GM21723 (cell line): ENCODE data around the gene INSRR.

Experiments
- ATAC-seq: cut with Tn5 transposase; IDR thresholded peaks from one replicate; pipeline ENCODE4 v1.9.1; 2021; ENCODE audit warnings: mild to moderate bottlenecking, moderate library complexity; ENCODE audit not compliant: unreplicated experiment

Gene INSRR

DNA sequence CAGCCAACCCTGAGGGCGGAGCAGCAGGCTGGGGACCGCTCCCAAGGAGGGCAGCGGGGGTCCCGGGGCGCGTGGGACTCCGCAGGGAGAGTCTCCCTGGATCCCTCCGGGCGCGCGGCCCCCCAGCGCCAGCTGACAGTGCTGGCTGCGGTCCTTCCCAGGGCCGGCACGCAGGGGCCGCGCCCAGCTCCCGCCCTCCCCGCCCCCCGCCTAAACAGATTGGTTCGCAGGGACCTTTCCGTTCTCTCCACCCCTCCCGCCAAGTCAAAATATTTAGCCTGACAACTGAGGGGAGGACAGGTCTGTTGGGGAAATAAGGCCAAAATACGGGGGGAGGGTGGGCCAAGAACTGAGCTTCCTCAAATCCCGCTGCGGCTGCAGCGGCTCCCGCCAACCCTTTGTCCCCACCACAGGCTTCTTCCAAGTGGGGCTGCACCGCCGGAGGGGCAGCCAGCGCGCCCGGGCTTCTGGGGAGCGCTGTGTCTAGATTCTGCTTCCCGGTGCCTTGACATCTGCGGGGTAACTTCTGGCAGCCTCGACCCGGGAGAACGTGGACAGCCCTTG, at the start of gene INSRR:
Gene INSRR (minus strand): TSS at position 159 of the 564 bp plus-strand sequence. CDS start 496 bp downstream, outside the sequence.
- ATAC-seq = no peak

DNA sequence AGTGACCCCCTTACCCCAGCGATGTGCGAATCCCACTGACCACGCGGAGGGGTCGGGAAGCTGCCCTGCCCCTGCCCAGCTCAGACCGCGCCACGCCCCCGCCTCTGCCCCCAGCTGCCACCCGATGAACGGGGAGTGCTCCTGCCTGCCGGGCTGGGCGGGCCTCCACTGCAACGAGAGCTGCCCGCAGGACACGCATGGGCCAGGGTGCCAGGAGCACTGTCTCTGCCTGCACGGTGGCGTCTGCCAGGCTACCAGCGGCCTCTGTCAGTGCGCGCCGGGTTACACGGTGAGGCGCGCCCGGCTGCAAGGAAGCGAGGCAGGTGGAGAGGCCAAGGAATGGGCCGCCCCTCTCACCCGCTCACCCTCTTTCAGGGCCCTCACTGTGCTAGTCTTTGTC, 49.6 kb upstream of the INSRR start:
- ATAC-seq = no peak

DNA sequence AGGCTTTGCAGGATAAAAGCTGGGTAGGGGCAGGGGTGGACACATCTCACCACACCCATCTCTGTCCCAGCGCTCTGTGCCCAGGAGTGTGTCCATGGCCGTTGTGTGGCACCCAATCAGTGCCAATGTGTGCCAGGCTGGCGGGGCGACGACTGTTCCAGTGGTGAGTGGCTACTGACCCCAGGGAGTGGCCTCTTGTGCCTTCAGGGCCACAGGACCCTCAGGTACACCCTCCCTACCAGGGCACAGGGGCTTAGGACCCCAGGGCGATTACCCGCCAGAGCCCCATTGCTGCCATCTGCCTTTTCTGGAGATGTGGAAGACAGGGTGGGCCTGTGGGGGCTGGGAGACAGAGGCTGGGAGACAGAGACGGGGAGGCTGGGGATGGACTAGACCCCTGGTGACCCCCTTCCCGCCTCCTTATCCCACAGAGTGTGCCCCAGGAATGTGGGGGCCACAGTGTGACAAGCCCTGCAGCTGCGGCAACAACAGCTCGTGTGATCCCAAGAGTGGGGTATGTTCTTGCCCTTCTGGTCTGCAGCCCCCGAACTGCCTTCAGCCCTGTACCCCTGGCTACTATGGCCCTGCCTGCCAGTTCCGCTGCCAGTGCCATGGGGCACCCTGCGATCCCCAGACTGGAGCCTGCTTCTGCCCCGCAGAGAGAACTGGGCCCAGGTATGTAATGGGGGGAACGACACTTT, 47.4 kb upstream of the INSRR start:
- ATAC-seq = no peak

DNA sequence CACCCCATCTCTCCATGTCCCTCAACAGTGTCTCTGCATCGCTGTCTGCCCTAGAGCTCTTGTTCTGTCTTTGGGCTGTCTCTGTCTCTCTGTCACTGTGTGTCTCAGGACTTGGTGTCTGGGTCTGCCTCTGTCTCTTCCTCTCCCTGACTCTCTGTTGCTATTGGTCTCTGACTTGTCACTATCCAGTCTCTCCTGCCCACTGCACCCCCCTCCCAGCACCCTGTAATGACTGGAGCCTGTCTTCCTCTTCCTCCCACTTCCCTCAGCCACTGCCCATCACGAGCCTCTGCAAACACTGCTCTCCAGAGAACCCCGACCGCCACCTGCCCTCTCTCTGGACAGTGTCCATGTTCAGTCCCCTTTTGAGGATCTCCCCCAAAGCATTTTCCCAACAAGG, 46.7 kb upstream of the INSRR start:
- ATAC-seq = no peak

DNA sequence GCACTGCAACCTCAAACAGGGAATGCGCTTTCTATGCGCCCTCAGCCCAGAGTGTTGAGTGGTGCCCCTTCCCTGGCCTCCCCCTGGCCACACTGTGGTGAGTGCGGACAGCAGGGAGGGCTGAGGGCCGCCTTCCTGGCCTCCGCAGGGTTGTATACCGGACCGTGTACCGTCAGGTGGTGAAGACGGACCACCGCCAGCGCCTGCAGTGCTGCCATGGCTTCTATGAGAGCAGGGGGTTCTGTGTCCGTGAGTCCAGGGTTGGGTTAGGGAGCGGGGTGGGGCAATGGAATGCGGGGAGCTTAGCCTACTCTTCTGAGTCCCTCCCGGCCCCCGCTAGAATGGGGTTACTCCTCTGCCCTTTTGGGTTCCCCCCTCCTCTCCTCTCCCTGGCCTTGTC, 46.3 kb upstream of the INSRR start:
- ATAC-seq = no peak

DNA sequence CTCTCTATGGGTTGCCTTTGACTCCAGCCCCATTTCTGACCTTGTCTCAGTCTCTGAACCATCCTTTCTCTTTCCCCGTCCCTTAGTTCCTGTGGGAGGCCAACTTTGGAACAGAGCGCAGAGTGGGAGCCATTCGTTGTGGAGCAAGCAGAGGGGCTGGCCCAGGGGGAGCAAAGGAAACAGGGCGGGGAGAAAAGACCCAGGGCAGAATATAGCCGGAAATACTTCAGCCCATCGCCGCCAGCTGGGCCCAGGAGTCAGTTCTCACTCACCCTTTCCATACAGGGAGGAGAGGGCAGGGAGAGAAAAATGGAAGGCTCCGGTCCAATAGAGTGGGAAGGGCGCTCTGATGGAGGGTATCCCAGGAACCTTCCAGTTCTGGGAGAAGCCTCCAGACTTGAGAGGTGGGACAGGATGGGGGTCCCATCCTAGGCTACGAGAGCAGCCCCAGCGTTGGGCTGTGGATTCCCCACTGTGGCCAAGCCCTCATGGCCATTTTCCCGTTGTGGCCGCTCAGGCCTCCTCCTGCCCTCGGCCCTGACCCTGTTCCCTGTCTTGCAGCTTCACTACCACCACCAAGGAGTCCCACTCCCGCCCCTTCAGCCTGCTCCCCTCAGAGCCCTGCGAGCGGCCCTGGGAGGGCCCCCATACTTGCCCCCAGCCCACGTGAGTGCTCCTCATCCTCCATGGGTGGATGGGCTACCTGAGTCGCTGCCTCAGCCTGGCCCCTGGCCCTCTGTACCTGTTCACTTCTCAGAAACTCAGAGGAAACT, 45.5 kb upstream of the INSRR start:
- ATAC-seq = no peak

DNA sequence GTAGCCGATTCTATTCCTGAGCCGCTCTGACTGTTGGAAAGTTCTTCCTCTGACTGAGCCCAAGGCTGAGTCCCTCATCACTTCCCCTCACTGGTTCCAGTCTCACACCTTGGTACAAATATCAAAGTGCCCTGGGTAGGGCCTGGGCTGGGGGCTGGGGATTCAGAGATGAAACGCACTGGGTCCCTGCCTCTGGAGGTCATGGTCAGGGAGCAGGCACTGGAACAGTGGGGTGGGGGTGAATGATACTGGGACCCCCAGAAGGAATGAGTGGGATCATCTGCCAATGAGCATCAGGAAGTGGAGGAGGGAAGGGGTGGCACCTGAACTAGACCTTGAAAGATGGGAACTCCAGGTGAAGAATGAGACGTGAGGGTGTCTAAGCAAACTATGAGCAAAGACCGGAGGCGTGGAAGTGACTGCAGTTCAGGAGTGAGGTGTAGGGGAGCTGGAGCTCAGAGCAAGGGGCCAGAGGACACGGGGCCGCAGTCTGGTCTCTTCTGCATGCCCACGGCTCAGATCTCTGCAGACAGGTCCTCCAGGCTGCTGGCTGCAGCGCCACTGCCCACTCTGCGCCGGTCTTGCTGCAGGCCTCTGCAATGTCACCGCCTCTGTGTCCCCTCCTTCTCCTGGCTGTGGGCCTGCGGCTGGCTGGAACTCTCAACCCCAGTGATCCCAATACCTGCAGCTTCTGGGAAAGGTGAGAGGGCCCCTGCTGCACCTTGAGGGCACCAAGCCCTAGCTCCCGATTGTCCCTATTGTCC, 44.6 kb upstream of the INSRR start:
- no peak for ATAC-seq

DNA sequence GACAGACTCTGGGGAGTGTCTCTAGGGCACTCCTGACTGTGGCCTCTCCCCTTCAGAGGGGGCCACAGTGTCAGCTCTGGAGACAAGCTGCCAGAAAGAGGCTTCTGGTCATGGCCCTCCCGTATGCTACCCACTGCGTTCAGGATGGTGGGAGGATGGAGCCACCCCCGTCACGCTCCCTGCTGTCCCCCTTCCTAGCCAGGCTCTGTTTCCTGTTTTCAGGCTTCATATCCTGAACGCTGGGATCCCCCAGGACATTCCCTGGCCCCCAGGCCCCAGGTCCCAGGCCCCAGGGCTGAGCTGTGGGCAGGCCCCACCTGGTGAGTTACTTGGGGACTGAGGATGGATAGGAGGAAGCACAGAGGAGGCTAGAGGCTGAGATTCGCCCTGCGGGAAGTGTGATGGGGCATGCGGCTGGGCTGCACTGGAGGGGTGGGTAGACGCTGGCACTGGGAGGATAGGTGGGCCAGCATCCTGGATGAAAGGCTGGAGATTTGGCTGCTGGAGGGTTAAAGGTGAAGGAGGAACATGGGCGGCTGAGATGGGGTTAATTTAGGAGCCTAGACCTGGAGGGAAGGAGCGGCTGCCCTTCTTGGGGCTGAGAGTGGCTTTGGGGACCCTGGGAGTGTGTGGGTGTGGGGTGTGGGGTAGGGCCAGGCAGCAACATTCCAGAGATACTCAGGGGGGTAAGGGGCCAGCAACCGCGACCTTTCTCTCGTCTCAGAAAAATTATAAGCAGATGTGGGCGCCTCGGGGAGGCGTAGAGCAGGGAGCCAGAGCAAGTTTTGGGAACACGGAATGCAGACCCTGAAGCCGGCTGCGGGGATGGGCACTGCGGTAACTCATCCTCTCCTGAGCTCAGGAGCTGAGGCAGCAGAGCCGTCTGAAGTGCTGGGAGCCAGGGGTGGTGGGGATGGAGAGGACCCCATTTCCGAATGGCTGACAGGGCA, 43.3 kb upstream of the INSRR start:
- no peak for ATAC-seq

DNA sequence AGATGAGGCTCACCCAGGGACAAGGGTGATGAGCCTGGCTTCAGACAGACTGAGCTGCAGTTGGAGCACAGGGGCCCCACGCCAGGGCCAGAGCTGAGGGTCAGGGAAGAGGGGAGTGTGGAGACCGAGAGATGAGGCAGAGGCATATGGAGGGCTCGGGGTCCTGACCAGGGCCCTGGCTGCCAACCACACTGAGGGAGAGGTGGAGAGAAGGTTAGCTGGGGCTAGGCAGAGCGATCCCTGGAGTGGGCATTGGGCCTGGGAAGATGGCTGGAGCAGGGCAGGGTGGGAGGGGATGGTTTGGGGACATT, 42.6 kb upstream of the INSRR start:
- no peak for ATAC-seq

DNA sequence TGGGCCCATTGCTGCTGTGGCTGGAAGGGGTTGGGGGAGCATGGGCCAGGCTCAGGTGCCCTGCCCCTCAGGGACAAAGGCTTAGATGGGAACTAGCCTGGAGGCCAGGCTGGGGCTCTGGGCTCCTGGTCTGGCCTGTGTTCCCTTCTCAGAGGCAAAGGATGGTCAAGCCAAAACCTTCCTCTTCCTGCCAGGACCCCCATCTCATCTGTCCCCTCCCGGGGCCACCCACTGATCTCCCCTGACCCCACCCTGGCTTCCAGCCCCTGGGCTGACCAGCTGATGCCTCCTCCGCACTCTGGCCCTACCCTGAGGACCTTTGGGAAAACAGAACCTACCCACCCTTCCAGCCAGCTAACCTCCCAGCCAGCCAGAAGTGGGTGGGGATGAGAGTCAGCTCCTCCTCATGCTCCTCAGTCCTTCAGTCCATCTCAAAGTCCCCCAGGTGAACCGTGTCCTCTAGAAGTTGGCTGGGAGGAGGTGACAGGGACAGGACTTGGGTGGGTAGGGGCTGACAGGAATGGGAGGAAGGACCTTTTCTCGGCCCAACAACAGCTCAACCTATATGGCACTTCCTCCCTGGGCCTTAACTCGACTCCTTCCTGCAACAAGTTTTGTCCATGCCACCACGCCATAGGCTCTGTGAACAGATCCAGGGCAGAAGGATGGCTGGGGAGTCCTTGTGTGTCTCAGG, 42.1 kb upstream of the INSRR start:
- ATAC-seq = no peak

DNA sequence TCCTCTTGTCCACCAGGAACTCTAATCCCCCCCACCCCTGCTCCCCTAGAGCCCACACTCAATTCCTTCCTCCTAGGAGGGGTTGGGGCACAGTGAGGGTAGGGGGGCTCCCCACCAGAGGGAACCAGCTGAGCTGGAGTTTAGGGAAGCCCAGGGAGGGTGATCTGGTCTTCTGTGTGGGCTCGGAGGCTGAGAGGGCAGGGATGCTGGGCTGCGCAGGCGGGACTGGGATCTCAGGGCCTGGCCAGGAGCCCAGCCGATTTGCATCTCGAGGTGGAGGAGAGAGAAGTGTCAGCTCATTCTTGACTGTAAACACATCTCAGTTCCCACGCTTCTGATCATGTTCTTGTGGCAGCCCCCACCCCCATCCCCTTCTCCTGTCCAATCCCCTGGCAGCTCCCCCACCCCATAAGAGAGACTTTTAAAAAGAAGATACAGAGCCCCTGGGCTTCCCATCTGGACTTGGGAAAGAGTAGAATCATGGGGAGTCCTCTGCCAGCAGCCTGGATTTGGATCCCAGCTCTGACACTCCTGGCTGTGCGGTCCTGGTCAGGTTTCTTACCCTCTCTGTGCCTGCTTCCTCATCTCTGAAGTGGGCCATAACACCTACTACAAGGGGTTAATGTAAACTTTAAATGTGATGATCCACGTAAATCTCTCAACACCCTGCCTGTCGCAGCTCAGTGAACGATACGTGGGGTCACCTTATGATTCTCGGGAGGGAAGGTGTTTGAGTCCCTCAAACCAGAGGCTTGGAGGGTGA, 41.2 kb upstream of the INSRR start:
- no peak for ATAC-seq

DNA sequence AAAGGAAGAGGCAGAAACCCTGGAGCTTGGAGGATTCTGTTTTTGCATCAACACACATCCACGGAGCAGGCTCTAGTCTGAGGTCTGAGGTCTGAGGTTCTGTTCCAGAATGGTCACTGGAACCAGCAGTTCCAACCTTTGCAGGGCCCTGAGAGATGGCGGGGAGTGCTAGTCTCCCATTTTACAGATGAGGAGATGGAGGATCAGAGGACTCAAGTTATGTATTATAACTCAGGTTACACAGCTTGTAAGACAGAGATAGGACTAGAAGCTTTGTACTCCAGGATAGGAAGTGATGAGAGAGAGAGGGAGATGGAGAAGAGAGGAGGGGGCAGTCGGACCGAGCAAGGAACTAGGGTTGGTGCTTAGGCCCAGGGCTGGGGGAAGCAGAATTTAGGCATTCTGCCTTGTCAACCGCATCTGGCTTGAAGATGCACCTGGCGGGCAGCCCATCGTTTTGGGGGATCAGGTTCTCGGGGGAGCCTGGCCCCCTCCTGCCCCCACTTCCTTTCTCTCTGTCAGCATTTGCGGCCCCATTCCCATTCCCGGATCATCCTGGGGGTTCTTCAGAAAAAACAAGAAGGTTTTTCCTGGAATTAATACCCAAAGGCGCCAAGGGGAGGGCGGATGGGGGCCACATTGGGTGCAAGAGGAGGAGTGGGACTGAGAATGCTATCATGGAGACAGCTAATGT, 40.2 kb upstream of the INSRR start:
- no peak for ATAC-seq

DNA sequence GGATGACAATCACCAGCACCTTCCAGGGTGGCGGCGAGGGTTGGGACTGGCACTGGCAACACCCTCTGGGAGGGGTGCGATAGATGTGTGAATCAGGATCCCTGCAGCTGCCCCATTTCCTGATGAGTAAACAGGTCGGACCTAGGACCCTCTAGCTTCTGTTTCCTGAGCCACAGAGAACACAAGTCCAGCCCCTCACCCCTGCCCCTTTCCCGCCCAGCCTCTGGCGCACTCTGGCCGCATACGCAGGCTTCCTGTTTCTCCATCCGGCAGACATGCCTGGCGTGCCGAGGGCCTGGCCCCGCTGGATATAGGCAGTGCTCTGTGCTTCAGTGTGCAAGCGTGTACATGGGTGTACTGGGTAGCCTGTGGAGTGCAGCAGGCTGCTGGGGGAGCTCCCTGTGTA, 39.2 kb upstream of the INSRR start:
- no peak for ATAC-seq

DNA sequence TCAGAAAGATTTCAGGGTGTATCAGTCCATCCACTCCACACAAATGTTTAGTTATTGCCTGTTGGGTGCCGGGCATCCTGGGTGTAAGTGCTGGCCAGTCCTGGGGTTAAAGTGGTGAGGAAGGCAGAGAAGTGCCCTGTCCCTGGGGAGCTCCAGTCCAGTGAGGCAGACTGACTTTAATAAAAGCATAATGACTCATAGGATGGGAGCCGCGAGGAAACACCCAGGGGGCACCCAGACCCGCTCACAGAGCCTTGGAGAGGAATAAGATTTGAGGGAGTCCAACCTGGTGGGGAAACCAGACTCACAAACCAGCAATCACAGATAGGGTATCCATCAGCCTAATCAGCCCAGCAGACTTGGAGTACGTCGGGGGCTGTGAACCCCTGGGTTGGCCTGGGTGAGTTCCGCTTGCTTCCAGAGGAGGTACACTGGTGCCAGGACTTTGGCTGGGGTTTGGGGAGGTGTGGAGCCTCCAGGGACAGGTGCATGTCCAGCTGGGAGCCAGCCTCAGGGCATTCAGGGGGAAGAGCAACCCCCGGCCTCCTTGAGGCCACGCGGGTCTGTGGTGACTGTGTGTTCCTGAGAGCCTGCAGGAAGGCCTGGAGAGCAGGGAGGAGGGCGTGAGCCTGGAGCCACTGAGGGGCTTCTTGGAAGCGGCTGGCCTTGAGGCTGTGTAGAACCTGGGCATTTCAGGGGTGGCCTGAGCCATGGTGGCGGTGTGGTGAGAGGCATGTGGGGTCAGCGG, 38.3 kb upstream of the INSRR start:
- ATAC-seq = no peak

DNA sequence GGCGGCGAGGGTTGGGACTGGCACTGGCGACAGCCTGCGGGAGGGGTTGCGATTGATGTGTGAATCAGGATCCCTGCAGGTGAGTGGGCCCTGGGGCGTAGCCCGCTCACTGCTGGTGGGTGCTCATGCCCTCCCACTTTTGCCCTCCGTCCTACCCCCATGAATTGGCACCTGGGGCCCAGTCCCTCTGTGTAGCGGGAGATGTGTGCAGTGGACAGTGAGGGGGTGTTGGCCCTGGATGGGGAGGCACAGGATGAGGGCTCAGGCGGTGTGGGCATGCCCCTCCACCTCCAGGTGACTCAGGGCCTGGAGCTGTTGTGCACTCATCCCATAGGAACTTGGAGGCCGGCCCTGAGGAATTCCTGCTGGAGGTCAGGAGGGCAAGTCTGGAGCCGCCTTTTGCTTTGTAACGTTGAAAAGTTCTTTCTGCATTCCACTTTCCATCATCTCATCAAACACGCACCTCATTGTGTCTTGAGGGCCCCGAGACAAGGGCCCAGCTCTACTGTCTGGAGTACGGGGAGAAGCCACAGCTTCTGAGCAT, 37.6 kb upstream of the INSRR start:
- no peak for ATAC-seq

DNA sequence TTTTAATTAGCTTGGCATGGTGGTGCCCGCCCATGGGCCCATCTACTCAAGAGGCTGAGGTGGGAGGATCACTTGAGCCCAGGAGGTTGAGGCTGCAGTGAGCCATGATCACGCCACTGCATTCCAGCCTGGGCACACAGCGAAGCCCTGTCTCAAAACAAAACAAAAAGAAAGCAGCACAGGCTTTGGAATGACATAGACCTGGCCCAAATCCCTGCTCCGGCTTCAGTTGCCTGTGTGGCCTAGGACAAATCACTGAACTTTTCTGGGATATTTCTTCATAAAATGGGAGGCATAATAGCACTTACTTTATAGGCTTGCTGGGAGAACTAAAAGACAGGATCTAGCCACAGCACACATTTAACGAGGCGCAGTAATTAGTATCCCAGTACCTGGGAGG, 37.0 kb upstream of the INSRR start:
- ATAC-seq = no peak

DNA sequence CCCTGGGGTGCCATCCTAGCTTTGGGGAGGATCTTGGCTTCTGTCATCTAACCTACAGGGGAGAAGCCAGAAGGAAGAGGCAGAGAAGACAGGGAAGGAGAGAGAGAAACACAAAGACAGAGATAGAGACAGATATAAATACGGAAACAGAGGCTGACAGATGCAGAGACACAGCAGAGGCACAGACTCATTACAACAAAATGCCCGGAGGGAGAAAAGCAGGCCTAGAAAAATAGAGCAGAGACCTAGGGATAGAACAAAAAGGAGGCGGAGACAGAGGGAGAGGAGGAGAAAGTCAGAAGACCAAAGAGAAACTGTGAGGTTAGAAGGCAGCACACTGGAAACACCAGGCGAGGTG, 36.5 kb upstream of the INSRR start:
- no peak for ATAC-seq
